ENCODE measurements around the gene ORM2.
"Not testable (repeated sequence)": the region's sequence is repeated elsewhere in the genome, so short reads cannot be mapped to it uniquely, and the experiment has no call there.

Gene ORM2

GRCh38 chr9:114332474-114333040 is 2.9 kb downstream of the ORM2 start:
- not testable (repeated sequence) for DNase-seq

GRCh38 chr9:114333718-114334117 is 4.0 kb downstream of the ORM2 start:
- DNase-seq: not testable (repeated sequence)

GRCh38 chr9:114334490-114334889 is 4.8 kb downstream of the ORM2 start:
- DNase-seq: no peak

GRCh38 chr9:114335745-114336144 is 6.1 kb downstream of the ORM2 start:
- no peak for DNase-seq

- DNase-seq: no peak
These were observed 6.5 kb downstream of the ORM2 start for GRCh38 chr9:114336157-114336556.

GRCh38 chr9:114336699-114337395 is 7.2 kb downstream of the ORM2 start:
- no peak for DNase-seq

GRCh38 chr9:114338187-114338586 is 8.5 kb downstream of the ORM2 start:
- no peak for DNase-seq

GRCh38 chr9:114339130-114339908 is 9.7 kb downstream of the ORM2 start:
- DNase-seq: peak; percentile 11

- DNase-seq: no peak
These were observed 11.6 kb downstream of the ORM2 start for GRCh38 chr9:114341152-114341830.

- DNase-seq: no peak
These were observed 12.3 kb downstream of the ORM2 start for GRCh38 chr9:114341991-114342390.

GRCh38 chr9:114342755-114343440 is 13.2 kb downstream of the ORM2 start:
- DNase-seq: no peak

- DNase-seq: no peak
These were observed 14.0 kb downstream of the ORM2 start for GRCh38 chr9:114343471-114344187.

GRCh38 chr9:114344188-114344566 is 14.5 kb downstream of the ORM2 start:
- DNase-seq: no peak

- DNase-seq: no peak
These were observed 15.0 kb downstream of the ORM2 start for GRCh38 chr9:114344692-114345091.

GRCh38 chr9:114345493-114346065 is 15.9 kb downstream of the ORM2 start:
- DNase-seq: no peak

GRCh38 chr9:114346146-114346545 is 16.5 kb downstream of the ORM2 start:
- no peak for DNase-seq

- no peak for DNase-seq
These were observed 18.0 kb downstream of the ORM2 start for GRCh38 chr9:114347675-114348074.

GRCh38 chr9:114348261-114348905 is 18.7 kb downstream of the ORM2 start:
- no peak for DNase-seq

GRCh38 chr9:114348906-114349482 is 19.3 kb downstream of the ORM2 start:
- peak; percentile 26 for DNase-seq

- DNase-seq: no peak
These were observed 20.2 kb downstream of the ORM2 start for GRCh38 chr9:114349713-114350480.
